M059J (cell line): Measurements from ENCODE around the gene FAM117A. TPM values are rescaled to one million over a fixed set of nuclear protein-coding genes. Genes with fewer than 3 reads are reported as not detected.

ENCODE experiments used
- DNase-seq: peaks from one replicate; pipeline ENCODE4 v3.0.0-alpha.2; 2012; ENCODE audit warnings: low read depth
- total RNA-seq: library from RNA; depleted of rRNA; stranded (reverse); fragments of >200 nt; shearing (Covaris generic); gene quantifications from 2 replicates; pipeline ENCODE4 v1.2.3, GENCODE V29; 2014

FAM117A gene
- total RNA-seq, 1 experiment from 2014 or later = 10.5 TPM

DNA sequence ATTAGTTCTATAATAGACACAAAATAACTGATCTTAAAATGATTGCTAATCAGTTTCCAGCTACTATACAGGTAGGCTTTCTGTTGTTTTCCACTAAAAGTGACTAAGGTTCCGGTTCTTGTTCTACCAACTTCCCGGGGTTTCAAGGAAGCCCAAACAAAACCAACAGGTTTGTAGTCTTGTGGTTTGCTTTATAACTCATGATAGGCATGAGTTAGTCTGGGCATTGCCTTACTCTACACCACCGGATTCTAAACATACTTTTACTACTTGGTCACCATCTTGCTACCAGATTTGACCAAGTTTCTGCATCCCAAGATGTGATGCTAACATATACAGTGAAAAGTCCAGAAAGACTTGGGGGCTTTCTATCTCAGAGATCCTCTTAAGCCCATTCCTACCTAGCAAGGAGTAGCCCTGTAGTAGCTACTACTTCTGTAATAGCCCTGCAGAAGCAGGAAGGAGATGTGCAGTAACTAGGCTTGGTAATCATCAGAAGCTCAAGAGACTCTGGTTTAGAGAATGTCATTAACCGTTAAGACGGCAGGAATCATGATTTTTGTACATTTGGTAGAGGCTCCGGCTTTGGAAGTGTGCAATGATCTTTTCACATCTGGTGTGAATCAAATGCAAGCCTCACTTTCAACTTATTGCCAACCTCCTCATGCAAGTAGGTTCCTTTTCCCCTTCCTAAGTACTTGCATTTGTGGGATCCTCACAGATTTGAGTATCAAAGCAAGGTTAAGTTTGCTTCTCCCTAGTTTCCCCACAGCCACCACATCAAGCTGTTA lies 1.6 kb downstream of the FAM117A start:
- peak; percentile 20 for DNase-seq

- DNase-seq = no peak
Measured at GRCh38 chr17:49760932-49761558, 2.9 kb downstream of the FAM117A start.

GRCh38 chr17:49760296-49760695 lies 3.6 kb downstream of the FAM117A start:
- DNase-seq = no peak

- no peak for DNase-seq
Measured at GRCh38 chr17:49759203-49759602, 4.7 kb downstream of the FAM117A start.

- peak; percentile 20 for DNase-seq
Measured at GRCh38 chr17:49758464-49759010, 5.4 kb downstream of the FAM117A start.

DNA sequence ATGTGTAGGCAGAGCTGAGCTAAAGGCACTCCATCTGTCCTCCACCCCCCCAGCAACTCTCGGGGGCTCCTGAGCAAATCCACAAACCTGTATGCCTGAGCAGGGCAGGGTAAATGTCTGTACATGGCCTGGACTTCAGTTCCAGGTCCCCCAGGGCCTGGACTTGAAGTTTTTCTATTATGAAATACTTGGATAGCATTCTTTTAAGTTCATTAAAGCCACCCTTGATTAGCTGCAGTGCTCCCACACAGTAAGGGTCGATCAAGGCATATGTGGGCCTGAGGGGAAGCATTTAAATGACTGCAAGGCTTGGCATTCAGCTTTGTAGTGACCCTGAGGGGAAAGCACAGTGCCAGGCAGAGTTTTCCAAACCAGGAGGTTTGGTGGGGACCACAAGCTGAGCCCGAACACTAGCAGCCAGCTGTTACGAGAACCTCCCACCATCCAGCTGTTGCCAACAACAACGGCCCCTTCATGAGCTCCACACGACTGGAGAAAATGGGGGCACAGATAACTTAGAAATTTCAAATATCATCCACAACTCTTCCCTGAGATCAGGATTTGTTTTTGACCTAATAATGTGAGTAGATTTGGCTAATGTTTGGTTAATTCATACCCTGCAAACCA lies 6.7 kb downstream of the FAM117A start:
- DNase-seq = no peak

- no peak for DNase-seq
Measured at GRCh38 chr17:49756323-49757150, 7.4 kb downstream of the FAM117A start.

GRCh38 chr17:49755663-49756283 lies 8.2 kb downstream of the FAM117A start:
- no peak for DNase-seq

- DNase-seq = no peak
Measured at GRCh38 chr17:49753959-49754391, 10.0 kb downstream of the FAM117A start.

DNA sequence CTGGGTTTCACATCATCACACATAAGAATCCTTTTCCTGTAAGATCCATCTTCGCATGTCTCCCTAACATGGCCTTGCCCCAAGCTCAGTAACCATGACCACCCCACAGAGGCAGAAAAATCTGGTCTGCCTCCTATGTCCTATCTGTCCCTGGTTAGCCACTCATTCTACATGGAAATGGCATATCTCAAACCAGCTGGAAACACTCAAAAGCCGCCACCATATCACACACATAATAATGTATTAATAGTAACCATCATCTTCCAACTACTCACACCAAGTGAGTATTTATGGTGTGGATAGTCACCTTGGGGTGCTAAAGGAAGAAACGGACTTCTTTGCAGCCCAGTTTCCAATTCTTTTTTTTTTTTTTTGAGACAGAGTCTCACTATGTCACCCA lies 11.4 kb downstream of the FAM117A start:
- DNase-seq = no peak

DNA sequence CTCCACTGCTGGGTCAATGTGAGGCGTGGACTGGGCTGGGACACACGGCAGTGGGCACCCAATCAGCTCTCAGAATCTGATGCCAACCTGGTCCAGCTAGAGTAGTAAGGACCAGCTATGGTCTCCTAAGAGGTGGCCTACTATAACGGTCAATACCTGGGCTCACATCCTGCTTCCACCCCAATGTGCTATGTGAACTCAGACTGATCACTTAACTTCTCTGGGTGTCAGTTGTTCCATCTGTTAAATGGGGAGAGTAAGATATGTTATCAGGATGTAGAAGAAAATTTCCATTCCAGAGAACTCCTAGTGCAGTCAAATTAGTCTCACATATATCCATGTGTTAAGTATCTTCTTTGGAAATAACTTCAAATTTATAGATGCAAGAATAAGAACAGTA lies 14.2 kb downstream of the FAM117A start:
- no peak for DNase-seq

GRCh38 chr17:49748791-49749190 lies 15.1 kb downstream of the FAM117A start:
- no peak for DNase-seq

DNA sequence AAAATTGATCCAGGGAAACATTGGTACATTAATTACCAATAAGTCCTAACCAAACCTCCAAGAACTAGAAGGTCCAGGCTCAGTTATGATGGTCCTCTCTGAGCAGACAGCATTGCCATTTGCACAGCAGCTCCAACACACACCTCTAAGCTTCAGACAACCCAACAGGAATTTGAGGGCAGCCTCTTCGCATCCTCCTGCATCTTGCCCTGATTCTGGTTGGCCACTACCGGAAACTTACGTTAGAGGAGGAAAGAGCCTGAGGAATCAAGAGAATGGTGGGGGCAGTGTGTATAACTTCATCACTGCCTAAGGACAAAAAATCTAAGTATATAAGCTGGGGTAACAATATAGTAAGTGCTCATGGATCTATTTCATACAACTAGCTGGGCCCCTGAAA lies 15.7 kb downstream of the FAM117A start:
- no peak for DNase-seq

GRCh38 chr17:49747632-49748031 lies 16.3 kb downstream of the FAM117A start:
- no peak for DNase-seq

DNA sequence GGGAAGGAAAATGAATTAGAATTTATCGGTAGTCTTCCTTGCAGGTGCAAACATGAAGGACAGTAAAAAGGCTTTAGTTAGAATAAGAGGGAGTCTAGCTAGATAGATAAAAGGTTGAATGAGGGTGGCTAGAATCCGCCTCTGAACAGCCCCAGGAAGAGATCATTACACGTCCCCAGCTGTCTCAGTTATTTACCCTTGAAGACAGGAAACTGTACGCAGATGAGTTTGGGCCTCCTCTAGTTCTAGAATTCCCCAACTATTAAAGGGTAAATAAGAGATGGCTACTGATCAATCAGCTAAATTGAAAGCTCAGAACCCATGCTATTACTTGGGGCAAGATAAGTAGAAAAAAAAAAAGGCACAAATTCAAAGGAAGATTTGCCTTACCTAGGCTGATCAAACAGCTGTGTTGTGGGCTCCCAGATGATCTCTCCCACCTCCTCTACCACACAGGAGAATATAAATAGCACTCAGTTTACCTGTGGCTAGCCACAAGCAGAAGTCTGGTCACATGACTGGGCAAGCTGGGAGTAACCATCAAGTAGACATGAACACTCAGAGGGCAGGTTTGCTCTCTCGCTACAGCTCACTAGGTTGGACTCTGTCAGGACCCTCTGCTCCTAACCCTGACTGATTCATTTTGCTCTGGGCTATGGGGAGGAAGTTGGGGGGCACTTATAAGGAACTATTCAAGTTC lies 17.0 kb downstream of the FAM117A start:
- no peak for DNase-seq

- DNase-seq = no peak
Measured at GRCh38 chr17:49745175-49746139, 18.5 kb downstream of the FAM117A start.

GRCh38 chr17:49742166-49742638 lies 21.7 kb downstream of the FAM117A start:
- DNase-seq = peak; percentile 34

- no peak for DNase-seq
Measured at GRCh38 chr17:49741692-49742076, 22.2 kb downstream of the FAM117A start.

DNA sequence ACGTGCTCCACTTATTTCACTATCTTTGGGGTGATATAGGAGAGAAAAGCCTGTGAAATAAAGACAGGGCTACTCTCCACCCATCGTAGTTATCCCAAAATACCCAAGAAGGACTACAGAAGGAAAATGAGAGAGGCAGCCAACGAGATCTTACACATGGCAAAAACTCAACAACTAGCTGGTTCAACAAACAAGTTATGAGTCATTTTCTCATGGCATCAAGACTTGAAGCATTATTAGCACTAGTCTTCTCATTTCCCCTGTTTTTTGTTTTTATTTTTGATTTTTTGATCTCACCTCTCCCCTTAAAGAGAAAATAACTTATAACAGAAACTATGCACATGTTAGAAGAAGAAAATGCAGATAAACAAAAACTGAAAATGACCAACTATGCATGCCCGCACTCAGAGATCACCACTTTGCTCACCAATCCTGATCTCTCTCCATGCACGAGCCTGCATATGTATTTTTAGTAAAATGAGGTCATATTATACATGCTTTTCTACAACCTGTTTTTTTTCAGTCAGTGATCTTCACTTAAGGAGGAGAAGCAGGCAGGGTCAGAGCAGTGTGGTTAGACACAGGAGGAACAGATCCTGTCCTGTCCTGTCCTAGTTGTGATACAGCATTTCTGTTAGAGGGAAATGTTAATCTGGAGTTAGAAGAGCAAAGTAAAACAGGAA lies 22.8 kb downstream of the FAM117A start:
- DNase-seq = peak; percentile 12
